Brain pericyte (primary cell): ENCODE measurements around the gene CEP20.

Experiments
- DNase-seq: peaks from one replicate; pipeline ENCODE4 v3.0.0-alpha.2; 2012; ENCODE audit warnings: low read depth, low spot score

CEP20 gene

GRCh38 chr16:15832241-15832640 is 56.2 kb downstream of the CEP20 start:
- no peak for DNase-seq

- no peak for DNase-seq
These were observed 57.5 kb downstream of the CEP20 start for GRCh38 chr16:15830832-15831451.

- DNase-seq: no peak
These were observed 58.9 kb downstream of the CEP20 start for GRCh38 chr16:15829460-15829859.

- DNase-seq: no peak
These were observed 60.6 kb downstream of the CEP20 start for GRCh38 chr16:15827709-15828343.

- DNase-seq: no peak
These were observed 61.1 kb downstream of the CEP20 start for GRCh38 chr16:15827299-15827698.

- DNase-seq: no peak
These were observed 62.6 kb downstream of the CEP20 start for GRCh38 chr16:15825750-15826305.

- DNase-seq: no peak
These were observed 65.4 kb downstream of the CEP20 start for GRCh38 chr16:15822957-15823356.

GRCh38 chr16:15820837-15821236 is 67.6 kb downstream of the CEP20 start:
- no peak for DNase-seq

- no peak for DNase-seq
These were observed 69.4 kb downstream of the CEP20 start for GRCh38 chr16:15819046-15819445.

- no peak for DNase-seq
These were observed 71.0 kb downstream of the CEP20 start for GRCh38 chr16:15817446-15817845.

GRCh38 chr16:15816228-15816627 is 72.2 kb downstream of the CEP20 start:
- DNase-seq: no peak
